GM13976 (cell line): ENCODE measurements around the gene FAM171A1.

ENCODE experiments used
- DNase-seq: peaks from one replicate; pipeline ENCODE4 v3.0.0; 2012; ENCODE audit warnings: low spot score
- in situ Hi-C: fragments of 300-500 bp; cut with MboI; formaldehyde crosslinking; loops from one replicate; pipeline ENCODE4 v1.12.0; 2022; ENCODE audit warnings: low sequenced_read_pairs, mixed read lengths, inconsistent platforms; ENCODE audit not compliant: unreplicated experiment
- TF ChIP-seq, protein P1 (sequence below): IDR thresholded peaks from 2 replicates; pipeline ENCODE4 v1.5.1; 2012; ENCODE audit warnings: borderline replicate concordance, mild to moderate bottlenecking; ENCODE audit not compliant: insufficient read depth; ENCODE audit errors: extremely low read depth, missing control alignments, control extremely low read depth

FAM171A1 gene

DNA sequence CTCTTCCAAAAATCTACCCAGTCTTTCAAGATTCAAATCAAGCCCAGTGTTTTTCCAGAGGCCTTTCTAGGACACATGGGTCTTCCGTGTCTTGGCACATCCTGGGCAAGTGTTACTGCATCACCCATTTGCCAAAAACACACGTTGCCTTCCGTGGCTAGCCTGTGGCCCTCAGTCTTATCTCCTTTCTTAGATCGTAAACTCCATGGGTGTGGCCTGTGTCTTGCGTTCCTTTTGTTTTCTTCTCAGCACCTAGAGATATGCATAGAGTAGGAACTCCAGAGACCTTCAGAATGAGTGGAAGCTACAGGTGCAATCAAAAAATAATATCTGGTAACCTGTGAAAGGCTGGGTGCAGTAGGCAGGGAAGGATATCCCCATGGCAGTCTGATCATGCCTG, 146.1 kb downstream of the FAM171A1 start:
- in situ Hi-C loops, result no loop called here
- TF ChIP-seq, protein P1, sequence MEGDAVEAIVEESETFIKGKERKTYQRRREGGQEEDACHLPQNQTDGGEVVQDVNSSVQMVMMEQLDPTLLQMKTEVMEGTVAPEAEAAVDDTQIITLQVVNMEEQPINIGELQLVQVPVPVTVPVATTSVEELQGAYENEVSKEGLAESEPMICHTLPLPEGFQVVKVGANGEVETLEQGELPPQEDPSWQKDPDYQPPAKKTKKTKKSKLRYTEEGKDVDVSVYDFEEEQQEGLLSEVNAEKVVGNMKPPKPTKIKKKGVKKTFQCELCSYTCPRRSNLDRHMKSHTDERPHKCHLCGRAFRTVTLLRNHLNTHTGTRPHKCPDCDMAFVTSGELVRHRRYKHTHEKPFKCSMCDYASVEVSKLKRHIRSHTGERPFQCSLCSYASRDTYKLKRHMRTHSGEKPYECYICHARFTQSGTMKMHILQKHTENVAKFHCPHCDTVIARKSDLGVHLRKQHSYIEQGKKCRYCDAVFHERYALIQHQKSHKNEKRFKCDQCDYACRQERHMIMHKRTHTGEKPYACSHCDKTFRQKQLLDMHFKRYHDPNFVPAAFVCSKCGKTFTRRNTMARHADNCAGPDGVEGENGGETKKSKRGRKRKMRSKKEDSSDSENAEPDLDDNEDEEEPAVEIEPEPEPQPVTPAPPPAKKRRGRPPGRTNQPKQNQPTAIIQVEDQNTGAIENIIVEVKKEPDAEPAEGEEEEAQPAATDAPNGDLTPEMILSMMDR, result no peak
- DNase-seq, result no peak

DNA sequence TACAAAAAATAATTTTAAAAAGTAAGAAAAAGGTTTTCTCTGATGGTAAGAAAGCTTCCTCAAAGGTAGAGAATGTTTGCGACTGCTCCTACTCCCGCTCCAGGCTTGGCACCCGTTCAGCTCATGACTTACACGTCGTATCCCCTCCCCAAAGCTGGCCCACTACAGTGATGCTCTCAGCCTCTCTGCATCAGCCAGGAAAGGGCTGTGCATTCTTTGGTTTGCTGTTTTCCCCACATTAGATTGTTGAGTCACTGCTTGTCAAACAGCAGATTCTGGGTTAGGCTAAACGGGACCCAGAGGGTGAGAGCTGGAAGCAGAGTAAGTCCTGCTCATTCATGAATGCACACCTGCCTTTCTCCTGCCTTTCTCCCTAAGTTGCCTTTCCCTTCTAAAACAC, 147.9 kb downstream of the FAM171A1 start:
- in situ Hi-C loops, result no loop called here
- DNase-seq, result no peak
- TF ChIP-seq, protein P1, result no peak

DNA sequence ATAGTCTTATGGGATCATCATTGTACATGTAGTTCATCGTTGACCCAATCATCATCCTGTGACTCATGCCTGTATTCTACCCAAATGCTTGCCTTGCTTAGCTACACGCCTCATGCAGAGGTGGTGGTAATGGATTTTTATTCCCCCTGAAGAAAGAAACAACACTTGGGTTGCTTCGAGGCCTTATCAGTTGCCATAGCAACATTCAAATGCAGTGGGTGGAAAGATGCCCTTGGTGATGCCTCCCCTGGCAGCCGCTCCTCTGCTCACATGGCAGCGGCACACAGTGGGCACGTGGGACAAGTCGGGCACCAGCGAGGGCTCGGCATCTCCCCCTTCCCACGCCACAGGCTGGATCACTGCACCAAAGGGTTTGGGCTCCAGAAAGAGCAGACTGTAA, 148.6 kb downstream of the FAM171A1 start:
- TF ChIP-seq, protein P1, result no peak
- no peak for DNase-seq
- in situ Hi-C loops, result no loop called here

DNA sequence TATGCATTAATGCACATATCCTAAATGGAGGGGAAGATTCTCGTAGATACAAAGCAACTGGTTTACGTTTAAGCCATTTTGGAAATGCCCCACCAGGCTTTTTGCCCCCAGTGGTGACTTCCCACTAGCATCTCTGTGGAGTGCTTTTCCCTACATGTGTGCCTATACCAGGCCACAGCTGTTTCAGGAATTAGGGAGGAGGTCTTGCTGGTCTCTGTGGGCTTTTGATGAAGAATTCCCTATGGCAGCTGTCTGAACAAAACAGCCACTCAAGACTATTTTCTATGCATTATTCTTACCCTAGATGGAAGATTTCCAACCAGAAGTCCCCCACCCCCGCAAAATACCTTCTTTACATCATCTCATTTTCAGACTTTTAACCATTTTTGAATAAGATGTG, 150.6 kb downstream of the FAM171A1 start:
- TF ChIP-seq, protein P1, result no peak
- in situ Hi-C loops, result no loop called here
- DNase-seq, result no peak

DNA sequence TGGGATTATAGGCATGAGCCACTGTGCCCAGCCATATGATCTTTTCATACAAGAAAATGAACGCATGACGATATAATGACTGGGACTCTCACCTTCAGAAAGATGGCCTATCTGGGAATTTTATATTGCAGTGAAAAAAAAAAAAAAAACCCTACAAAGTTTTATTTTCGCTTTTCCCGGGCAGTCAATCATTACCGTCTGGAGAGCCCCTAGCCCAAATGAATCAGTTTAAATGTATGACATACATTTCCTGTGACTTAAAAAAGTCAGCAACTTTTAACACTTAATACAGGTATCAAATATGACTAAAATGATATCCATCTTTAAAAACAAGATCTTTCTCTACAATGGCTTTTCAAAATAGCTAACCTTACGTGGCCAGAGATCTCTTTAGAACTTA, 154.4 kb downstream of the FAM171A1 start:
- TF ChIP-seq, protein P1, result no peak
- in situ Hi-C loops, result no loop called here
- no peak for DNase-seq

DNA sequence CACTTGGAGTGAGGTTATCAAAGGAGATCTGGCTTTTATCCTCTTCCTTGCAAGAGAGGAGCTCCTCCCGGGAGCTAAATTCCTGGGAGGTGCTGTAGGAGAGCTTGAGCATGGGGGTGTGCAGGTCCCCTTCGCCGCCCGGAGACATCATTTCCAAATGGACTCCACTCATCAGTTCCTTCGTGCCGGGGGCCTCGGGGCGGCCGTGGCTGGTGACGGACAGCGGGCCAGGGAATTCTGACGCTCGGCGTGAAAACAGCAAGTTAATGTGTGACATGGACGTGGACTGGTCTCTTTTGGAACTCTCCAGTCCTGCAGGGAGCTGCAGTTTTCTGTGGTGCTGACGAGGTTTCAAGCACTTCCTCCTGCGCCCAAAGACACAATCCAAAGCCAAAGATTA, 156.9 kb downstream of the FAM171A1 start:
- TF ChIP-seq, protein P1, result no peak
- in situ Hi-C loops, result no loop called here
- no peak for DNase-seq

DNA sequence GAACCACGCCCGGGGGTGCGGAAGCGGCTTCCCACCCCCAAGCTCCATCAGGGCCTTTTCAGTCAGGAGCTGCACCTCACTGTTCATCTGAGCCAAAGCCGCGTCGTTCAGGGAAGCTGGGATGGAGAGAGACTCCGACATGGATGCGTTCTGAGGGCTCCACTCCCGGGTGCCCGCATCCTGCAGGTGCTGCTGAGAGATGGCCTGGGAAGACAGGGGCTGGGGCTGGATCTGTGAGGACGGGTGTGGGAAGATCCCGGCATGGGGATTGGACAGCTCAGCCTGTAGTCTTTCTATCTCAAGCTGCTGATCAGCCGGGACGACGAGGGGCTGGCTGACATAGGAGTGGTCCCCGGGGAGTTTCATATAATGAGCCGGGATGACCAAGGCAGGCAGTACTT, 157.6 kb downstream of the FAM171A1 start:
- TF ChIP-seq, protein P1, result no peak
- DNase-seq, result no peak
- in situ Hi-C loops, result no loop called here
